Measurements from ENCODE around the gene RABEPK.
A peak's percentile ranks its signal among the peaks of the same experiment; 100 is the strongest.
"Not testable (repeated sequence)": the region's sequence is repeated elsewhere in the genome, so short reads cannot be mapped to it uniquely, and the experiment has no call there.

Gene RABEPK

GRCh38 chr9:125200216-125201047 is at the start of gene RABEPK:
TSS of gene RABEPK (plus strand) at chr9:125200542. CDS start at chr9:125203014, 2,472 bp downstream.
- peak; percentile 98 for DNase-seq (ENCODE audit: low read depth)

GRCh38 chr9:125151730-125152129 is 48.6 kb upstream of the RABEPK start:
- DNase-seq (ENCODE audit: low read depth) = no peak

- DNase-seq (ENCODE audit: low read depth) = peak; percentile 33
These were observed 46.5 kb upstream of the RABEPK start for GRCh38 chr9:125153712-125154367.

GRCh38 chr9:125156551-125156950 is 43.8 kb upstream of the RABEPK start:
- DNase-seq (ENCODE audit: low read depth) = no peak

- no peak for DNase-seq (ENCODE audit: low read depth)
These were observed 39.6 kb upstream of the RABEPK start for GRCh38 chr9:125160750-125161149.

- DNase-seq (ENCODE audit: low read depth) = peak; percentile 70
These were observed 38.9 kb upstream of the RABEPK start for GRCh38 chr9:125161284-125161918.

GRCh38 chr9:125162891-125163290 is 37.5 kb upstream of the RABEPK start:
- peak; percentile 22 for DNase-seq (ENCODE audit: low read depth)

- DNase-seq (ENCODE audit: low read depth) = no peak
These were observed 33.6 kb upstream of the RABEPK start for GRCh38 chr9:125166762-125167161.

GRCh38 chr9:125169895-125170294 is 30.4 kb upstream of the RABEPK start:
- no peak for DNase-seq (ENCODE audit: low read depth)

- DNase-seq (ENCODE audit: low read depth) = peak; percentile 34
These were observed 28.1 kb upstream of the RABEPK start for GRCh38 chr9:125172031-125172755.

GRCh38 chr9:125176636-125177035 is 23.7 kb upstream of the RABEPK start:
- peak; percentile 47 for DNase-seq (ENCODE audit: low read depth)

- DNase-seq (ENCODE audit: low read depth) = no peak
These were observed 22.5 kb upstream of the RABEPK start for GRCh38 chr9:125177888-125178287.

GRCh38 chr9:125179776-125180175 is 20.6 kb upstream of the RABEPK start:
- DNase-seq (ENCODE audit: low read depth) = not testable (repeated sequence)

GRCh38 chr9:125180876-125181275 is 19.5 kb upstream of the RABEPK start:
- no peak for DNase-seq (ENCODE audit: low read depth)

GRCh38 chr9:125181756-125182155 is 18.6 kb upstream of the RABEPK start:
- DNase-seq (ENCODE audit: low read depth) = not testable (repeated sequence)

GRCh38 chr9:125183054-125183453 is 17.3 kb upstream of the RABEPK start:
- DNase-seq (ENCODE audit: low read depth) = peak; percentile 79

- no peak for DNase-seq (ENCODE audit: low read depth)
These were observed 16.8 kb upstream of the RABEPK start for GRCh38 chr9:125183561-125183960.

GRCh38 chr9:125189011-125189360 is 11.4 kb upstream of the RABEPK start:
- peak; percentile 23 for DNase-seq (ENCODE audit: low read depth)

GRCh38 chr9:125189361-125190289 is 10.7 kb upstream of the RABEPK start, which contains the start of gene PPP6C:
TSS of gene PPP6C (minus strand) at chr9:125189803. CDS start at chr9:125189718, 85 bp downstream.
- DNase-seq (ENCODE audit: low read depth) = peak; percentile 97

GRCh38 chr9:125190361-125190801 is 10.0 kb upstream of the RABEPK start:
- DNase-seq (ENCODE audit: low read depth) = no peak

- DNase-seq (ENCODE audit: low read depth) = not testable (repeated sequence)
These were observed 5.9 kb upstream of the RABEPK start for GRCh38 chr9:125194466-125194865.

Data from EH (cell line).